Measurements from ENCODE around the gene MAPK13.

The MAPK13 gene

DNA sequence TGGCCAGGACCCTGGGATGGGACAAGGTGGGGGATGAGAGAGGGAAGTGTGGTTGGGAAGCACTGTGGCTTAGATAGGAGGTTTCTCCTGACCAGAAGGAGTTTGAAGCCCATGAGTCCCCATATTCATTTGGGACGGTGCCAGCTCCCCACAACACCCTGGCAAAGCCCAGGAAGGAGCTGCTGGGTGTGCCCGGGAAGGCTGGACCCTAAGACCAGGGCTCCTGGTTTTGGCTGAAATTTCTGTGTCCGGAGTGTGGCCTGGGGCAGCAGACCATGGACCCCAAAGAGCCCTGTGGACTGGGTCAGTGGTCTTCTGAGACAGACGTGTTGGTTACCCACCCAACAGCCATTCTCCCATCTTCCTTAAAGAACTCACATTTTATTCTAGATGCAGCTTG is 15.2 kb downstream of the MAPK13 start:
- H3K4me1 Mint-ChIP-seq: peaks cover 21% of the 10 kb centered on the region
- no peak overlapping the region for H3K27ac Mint-ChIP-seq
- peaks cover 4% of the 10 kb centered on the region for H3K9me3 Mint-ChIP-seq
- H3K4me3 Mint-ChIP-seq: no peak overlapping the region
- no peaks in the 10 kb centered on the region for H3K27me3 Mint-ChIP-seq
- H3K36me3 Mint-ChIP-seq: peaks cover 3% of the 10 kb centered on the region

DNA sequence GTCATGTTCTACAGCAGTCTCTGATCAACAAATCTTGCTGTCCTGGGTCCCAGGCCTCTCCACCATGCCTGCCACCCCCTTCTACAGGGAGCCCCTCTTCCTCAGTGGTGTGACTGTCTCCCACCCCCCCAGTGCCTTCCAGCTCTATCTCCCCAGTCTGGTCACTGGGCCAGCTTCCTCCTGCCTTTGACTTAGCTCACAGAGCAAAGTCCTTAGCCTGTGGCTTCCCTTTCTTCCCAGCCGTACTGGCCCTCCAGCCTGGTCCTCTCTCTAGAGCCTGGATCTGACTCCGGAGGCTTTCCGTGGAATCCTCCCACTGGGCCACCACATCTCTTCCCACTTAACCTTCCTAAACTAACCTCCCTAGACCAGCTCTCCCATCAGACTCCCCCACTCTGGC is 17.0 kb downstream of the MAPK13 start:
- Mint-ChIP-seq H3K4me3 (no peak overlapping the region), H3K27ac (no peak overlapping the region), H3K4me1 (peaks cover 14% of the 10 kb centered on the region), H3K27me3 (no peaks in the 10 kb centered on the region), H3K36me3 (peaks cover 3% of the 10 kb centered on the region), H3K9me3 (peaks cover 4% of the 10 kb centered on the region)

DNA sequence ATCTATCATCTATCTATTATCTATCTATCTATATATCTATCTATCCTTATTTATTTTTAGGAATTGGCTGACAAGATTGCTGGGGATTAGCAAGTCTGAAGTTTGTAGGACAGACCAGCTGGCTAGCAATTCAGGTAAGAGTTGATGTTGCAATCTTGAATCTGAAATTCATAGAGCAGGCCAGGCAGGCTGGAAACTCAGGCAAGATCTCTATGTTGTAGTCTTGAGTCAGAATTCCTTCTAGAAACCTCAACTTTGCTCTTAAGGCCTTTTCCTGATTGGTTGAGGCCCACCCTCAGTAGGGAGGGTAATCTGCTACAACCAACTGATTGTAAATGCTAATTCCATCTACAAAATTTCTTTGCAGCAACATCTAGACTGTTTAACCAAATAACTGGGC is 19.2 kb downstream of the MAPK13 start:
- peaks cover 9% of the 10 kb centered on the region for H3K36me3 Mint-ChIP-seq
- H3K9me3 Mint-ChIP-seq: peaks cover 4% of the 10 kb centered on the region
- peaks cover 14% of the 10 kb centered on the region for H3K4me1 Mint-ChIP-seq
- H3K27me3 Mint-ChIP-seq: no peaks in the 10 kb centered on the region
- H3K27ac Mint-ChIP-seq: no peak overlapping the region
- no peak overlapping the region for H3K4me3 Mint-ChIP-seq

DNA sequence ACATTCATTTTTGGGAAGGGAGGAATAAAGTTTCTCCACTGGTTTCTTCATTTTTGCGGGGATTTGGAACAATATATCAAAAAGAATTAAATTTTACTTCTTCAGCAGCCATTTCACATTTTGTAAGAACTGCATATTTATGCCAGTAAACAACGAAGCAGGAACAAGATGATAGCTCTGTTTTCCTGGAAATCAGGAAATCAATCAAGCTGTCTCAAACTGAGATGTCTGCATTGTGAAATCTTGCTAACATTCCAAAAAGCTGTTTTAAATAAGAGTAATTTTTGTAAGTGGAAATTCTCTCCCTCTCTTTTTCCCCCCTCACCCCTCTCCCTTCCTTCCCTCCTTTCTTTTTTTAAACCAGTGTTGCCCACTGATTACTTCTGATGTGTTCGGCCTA is 20.0 kb downstream of the MAPK13 start:
- H3K27me3 Mint-ChIP-seq: no peaks in the 10 kb centered on the region
- H3K4me3 Mint-ChIP-seq: no peak overlapping the region
- H3K9me3 Mint-ChIP-seq: peaks cover 4% of the 10 kb centered on the region
- peaks cover 14% of the 10 kb centered on the region for H3K4me1 Mint-ChIP-seq
- no peak overlapping the region for H3K27ac Mint-ChIP-seq
- peaks cover 9% of the 10 kb centered on the region for H3K36me3 Mint-ChIP-seq

DNA sequence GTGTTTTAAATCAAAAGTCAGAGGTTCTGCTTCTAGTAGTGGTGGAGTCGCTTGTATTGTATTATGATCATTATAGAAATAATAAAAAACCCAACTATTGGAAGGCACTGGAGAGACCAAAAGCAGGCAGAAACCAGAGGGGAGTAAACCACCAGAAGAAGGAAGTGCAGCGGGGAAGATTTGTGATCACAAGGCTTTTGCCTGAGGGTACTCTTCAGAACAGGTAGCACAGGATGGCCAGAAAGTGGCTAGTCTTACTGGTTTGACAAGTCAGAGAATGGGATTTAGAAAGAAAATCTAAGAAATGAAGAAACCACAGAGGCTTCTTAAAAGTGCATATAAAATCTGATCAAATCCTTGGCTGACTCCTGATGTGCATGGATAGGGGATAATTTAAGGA is 24.0 kb downstream of the MAPK13 start:
- no peaks in the 10 kb centered on the region for H3K4me1 Mint-ChIP-seq
- no peak overlapping the region for H3K27ac Mint-ChIP-seq
- H3K9me3 Mint-ChIP-seq: no peaks in the 10 kb centered on the region
- H3K36me3 Mint-ChIP-seq: peaks cover 12% of the 10 kb centered on the region
- H3K4me3 Mint-ChIP-seq: no peak overlapping the region
- no peaks in the 10 kb centered on the region for H3K27me3 Mint-ChIP-seq

DNA sequence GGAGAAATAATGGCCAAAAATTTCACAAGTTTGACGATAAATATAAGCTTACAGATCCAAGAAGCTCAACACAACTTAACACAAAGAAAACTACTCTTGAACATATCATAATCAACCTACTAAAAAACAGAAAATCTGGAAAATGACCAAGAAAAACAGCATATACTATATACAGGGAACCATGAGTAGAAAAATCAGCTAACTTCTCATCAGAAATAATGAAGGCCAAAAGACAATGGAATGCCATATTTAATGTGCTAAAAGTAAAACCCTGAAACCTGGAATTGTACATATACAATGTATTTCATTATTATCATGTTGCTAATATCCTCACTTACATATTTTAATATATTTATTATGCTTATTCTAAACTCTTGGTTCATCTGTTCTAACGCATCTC is 25.3 kb downstream of the MAPK13 start:
- H3K4me1 Mint-ChIP-seq: no peaks in the 10 kb centered on the region

DNA sequence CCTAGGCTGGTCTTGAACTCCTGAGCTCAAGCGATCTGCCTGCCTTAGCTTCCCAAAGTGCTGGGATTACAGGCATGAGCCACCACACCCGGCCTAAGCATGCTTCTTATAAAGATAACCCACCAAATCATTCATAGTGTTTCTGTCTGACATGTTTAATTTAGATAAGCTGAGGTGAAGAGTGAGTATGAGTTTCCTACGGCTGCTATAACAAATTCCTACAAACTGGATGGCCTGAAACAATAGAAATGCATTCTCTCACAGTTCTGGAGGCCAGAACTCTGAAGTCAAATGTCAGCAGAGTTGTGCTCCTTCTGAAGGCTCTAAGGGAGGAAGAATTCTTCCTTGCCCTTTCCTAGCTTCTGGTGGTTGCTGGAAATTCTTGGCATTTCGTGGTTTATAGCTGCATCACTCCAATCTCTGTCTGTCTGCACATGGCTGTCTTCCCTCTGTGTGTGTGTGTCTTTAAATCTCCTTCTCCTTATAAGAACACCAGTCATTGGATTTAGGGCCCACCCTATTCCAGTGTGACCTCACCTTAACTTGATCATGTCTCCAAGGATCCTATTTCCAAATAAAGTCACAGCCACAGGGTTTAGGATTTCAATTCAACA is 29.9 kb downstream of the MAPK13 start:
- Mint-ChIP-seq H3K27me3 (no peaks in the 10 kb centered on the region), H3K4me1 (no peaks in the 10 kb centered on the region), H3K9me3 (peaks cover 7% of the 10 kb centered on the region), H3K4me3 (no peak overlapping the region), H3K27ac (no peak overlapping the region), H3K36me3 (peaks cover 12% of the 10 kb centered on the region)

More for the DNA sequence above, 25.3 kb downstream of the MAPK13 start:
- Mint-ChIP-seq H3K27ac (no peak overlapping the region), H3K9me3 (peaks cover 7% of the 10 kb centered on the region), H3K4me3 (no peak overlapping the region), H3K27me3 (no peaks in the 10 kb centered on the region), H3K36me3 (peaks cover 18% of the 10 kb centered on the region)

DNA sequence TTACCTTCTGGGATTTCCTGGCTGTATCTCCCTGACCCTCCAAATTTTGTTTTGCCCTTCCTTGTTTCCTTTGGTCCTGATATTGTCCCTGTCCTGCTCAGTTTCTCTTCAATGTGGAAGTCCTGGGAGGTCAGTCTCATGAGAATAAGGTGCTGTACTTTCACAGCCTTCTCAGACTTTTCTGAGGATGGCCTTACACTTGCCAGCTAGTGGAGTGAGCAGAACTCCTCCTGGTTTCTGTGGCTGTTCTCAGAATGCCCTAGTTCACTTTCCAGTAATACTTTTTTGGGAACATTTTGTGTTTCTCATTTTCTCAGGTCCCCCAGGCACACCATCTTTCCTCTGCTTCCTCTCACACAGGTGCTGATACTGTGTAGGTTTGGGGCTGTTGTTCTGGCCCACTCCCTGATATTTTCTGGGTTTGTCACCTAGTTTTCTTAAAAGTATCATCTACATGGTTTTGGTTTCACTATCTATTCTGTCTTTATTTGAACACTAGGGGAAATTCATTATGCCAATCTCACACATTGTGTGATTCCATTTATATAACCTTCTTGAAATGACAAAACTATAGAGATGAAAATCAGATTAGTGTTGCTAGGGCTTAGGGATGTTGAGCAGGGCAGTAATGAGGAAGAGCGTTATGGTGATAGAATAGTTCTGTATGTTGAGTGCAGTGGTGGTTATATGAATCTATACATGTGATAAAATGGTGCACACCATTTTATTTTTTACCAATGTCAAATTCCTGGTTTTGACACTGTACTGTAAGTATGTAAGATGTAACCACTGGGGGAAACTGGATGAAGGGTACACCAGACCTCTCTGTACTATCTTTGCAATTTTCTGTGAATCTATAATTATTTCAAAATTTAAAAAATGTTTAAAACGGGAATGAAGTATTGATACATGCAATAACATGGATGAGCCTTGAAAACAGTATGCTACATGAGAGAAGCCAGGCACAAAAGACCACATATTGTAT is 39.0 kb downstream of the MAPK13 start:
- H3K4me3 Mint-ChIP-seq: no peak overlapping the region
- peak overlapping the region; percentile 79 for H3K27ac Mint-ChIP-seq

DNA sequence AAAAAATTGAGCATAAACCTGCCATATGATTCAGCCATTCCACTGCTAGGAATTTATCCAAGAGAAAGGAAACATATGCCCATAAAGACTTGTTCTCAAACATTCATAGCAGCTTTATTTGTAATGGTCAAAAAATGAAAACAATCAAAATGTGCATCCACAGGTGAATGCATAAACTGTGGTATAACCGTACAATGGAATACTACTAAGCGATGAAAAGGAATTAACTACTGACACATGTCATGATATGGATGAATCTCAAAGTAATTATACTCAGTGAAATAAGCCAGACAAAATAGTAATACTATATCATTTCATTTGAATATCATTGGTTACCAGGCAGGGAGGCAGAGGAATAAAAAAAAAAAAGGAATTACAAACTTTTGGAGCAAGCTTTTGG is 40.4 kb downstream of the MAPK13 start:
- Mint-ChIP-seq H3K9me3 (no peaks in the 10 kb centered on the region), H3K27ac (no peak overlapping the region), H3K27me3 (no peaks in the 10 kb centered on the region), H3K4me1 (peaks cover 19% of the 10 kb centered on the region), H3K36me3 (peaks cover 11% of the 10 kb centered on the region), H3K4me3 (no peak overlapping the region)

More for the DNA sequence above, 39.0 kb downstream of the MAPK13 start:
- H3K9me3 Mint-ChIP-seq: no peaks in the 10 kb centered on the region
- no peaks in the 10 kb centered on the region for H3K27me3 Mint-ChIP-seq
- peaks cover 19% of the 10 kb centered on the region for H3K4me1 Mint-ChIP-seq
- peaks cover 10% of the 10 kb centered on the region for H3K36me3 Mint-ChIP-seq

DNA sequence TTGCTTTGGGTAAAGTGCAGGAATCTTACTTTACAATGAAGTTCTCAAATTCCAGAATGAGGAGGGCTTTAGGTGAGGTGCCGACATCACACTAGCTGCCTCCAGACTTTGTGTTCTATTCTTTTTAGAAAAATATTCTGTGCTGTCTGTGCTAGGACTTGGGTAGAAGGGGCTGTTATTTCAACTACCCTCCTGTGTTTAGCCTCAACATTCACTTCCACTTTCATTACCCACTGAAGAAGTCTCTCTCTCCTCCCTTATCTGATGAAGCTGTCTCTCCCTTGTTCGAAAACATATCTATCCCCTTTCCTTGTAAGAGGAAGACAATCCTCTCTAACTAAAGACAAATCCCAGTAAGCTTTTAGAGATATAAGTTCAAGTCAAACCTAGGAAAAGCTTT is 41.3 kb downstream of the MAPK13 start:
- H3K4me1 Mint-ChIP-seq: peaks cover 19% of the 10 kb centered on the region
- peaks cover 9% of the 10 kb centered on the region for H3K36me3 Mint-ChIP-seq
- no peak overlapping the region for H3K27ac Mint-ChIP-seq
- H3K27me3 Mint-ChIP-seq: no peaks in the 10 kb centered on the region
- H3K4me3 Mint-ChIP-seq: no peak overlapping the region
- H3K9me3 Mint-ChIP-seq: no peaks in the 10 kb centered on the region

DNA sequence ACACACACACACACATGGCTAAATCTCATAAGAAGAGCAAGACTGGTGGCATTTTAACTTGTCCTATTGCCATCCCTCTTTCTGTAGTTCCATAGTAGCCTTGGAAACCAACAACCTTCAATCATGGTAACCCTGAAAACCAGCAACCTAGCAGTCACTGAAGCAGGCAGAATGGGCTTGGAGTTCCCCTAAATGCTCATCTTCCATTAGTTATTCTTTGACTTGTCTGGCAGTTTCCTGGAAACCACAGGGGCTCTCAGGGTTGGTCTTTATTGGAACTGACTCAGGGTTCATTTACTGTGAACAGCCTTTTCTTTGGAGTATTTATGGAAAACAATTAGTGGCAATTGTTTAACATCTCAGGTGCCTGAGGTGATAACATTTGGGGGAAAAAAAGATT is 46.9 kb downstream of the MAPK13 start:
- no peaks in the 10 kb centered on the region for H3K27me3 Mint-ChIP-seq
- H3K27ac Mint-ChIP-seq: no peak overlapping the region
- H3K4me1 Mint-ChIP-seq: no peaks in the 10 kb centered on the region
- no peak overlapping the region for H3K4me3 Mint-ChIP-seq
- H3K36me3 Mint-ChIP-seq: peaks cover 29% of the 10 kb centered on the region
- H3K9me3 Mint-ChIP-seq: peaks cover 10% of the 10 kb centered on the region

DNA sequence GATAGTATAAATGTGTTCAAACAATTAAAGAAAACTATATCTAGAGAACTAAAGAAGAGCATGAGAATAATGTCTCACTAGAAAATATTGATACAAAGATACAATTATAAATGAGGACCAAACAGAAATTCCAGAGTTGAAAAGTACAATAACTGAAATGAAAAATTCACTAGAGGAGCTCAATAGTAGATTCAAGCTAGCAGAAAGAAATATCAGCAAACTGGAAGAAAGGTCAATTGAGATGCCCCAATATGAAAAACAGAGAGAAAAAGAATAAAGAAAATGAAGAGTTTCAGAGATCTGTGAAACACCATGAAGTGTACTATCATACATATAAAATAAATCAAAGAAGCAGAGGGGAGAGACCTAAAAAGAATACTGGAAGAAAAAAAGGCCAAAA is 48.2 kb downstream of the MAPK13 start:
- no peak overlapping the region for H3K27ac Mint-ChIP-seq
- peaks cover 10% of the 10 kb centered on the region for H3K9me3 Mint-ChIP-seq
- no peaks in the 10 kb centered on the region for H3K4me1 Mint-ChIP-seq
- peaks cover 32% of the 10 kb centered on the region for H3K36me3 Mint-ChIP-seq
- H3K27me3 Mint-ChIP-seq: no peaks in the 10 kb centered on the region
- no peak overlapping the region for H3K4me3 Mint-ChIP-seq

DNA sequence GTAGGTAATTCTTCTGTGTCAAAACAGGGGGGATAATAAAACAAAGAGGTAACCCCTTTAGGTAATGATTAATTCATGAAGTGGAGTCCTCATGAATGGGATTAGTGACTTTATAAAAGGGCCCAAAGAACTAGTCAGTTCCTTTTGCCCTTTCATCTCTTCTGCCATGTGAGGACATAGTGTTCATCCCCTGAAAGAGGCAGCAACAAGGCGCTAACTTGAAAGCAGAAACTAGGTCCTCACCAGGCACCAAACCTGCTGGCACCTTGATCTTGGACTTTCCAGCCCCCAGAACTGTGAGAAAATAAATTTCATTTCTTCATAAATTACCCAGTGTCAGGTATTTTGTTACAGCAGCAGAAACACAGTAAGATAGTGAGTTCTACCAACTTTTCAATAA is 49.8 kb downstream of the MAPK13 start:
- H3K36me3 Mint-ChIP-seq: peaks cover 32% of the 10 kb centered on the region
- peaks cover 10% of the 10 kb centered on the region for H3K9me3 Mint-ChIP-seq
- no peak overlapping the region for H3K4me3 Mint-ChIP-seq
- H3K27ac Mint-ChIP-seq: no peak overlapping the region
- no peaks in the 10 kb centered on the region for H3K4me1 Mint-ChIP-seq
- no peaks in the 10 kb centered on the region for H3K27me3 Mint-ChIP-seq

DNA sequence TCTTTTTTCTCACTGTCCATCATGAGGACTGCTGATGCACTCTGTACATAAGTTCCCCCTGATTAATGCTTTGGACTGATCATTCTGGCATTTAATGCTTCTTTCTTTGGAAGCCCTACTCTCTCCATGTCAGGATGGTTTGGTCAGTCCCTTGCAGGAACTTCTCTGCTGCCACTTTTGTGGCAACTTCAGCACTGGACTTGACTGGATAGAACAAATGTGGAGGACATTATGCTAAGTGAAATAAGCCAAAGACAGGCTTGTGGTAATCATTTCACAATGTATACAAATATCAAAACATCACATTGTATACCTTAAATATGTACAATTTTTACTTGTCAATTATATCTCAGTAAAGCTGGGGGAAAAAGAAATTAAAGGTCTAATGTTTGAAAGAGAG is 54.0 kb downstream of the MAPK13 start:
- H3K36me3 Mint-ChIP-seq: peaks cover 10% of the 10 kb centered on the region

DNA sequence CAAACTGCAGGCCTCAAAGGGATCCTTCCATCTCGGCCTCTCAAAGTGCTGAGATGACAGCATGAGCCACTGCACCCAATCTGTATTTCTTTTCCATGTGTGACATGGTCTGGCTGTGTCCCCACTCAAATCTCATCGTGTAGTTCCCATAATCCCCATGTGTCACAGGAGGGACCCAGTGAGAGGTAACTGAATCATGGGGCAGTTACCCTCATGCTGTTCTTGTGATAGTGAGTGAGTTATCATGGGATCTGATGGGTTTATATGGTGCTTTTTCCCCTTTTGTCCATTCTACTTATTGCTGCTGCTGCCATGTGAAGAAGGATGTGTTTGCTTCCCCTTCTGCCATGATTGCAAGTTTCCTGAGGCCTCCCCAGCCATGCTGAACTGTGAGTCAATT is 55.9 kb downstream of the MAPK13 start:
- peaks cover 4% of the 10 kb centered on the region for H3K36me3 Mint-ChIP-seq
- no peak overlapping the region for H3K4me3 Mint-ChIP-seq
- H3K27me3 Mint-ChIP-seq: no peaks in the 10 kb centered on the region
- no peak overlapping the region for H3K27ac Mint-ChIP-seq
- no peaks in the 10 kb centered on the region for H3K4me1 Mint-ChIP-seq
- H3K9me3 Mint-ChIP-seq: no peaks in the 10 kb centered on the region

More for the DNA sequence above, 54.0 kb downstream of the MAPK13 start:
- Mint-ChIP-seq H3K9me3 (no peaks in the 10 kb centered on the region), H3K4me1 (no peaks in the 10 kb centered on the region), H3K4me3 (no peak overlapping the region), H3K27ac (no peak overlapping the region), H3K27me3 (no peaks in the 10 kb centered on the region)

DNA sequence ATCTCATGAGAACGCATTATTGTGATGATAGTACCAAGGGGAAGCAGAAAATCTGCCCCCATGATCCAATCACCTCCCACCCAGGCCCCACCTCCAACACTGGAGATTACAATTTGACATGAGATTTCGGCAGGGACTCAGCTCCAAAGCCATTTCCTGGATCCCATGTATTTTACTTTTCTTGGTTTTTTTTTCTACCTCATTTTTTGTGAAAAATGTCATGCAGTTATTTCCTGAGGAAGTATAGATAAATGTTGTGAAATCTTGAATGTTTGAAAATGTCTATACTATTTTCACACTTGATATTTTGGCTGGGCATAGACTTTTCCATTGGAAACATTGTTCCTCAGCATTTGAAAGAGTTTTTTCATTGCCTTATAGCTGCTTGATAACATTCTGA is 57.1 kb downstream of the MAPK13 start:
- Mint-ChIP-seq H3K36me3 (peaks cover 4% of the 10 kb centered on the region), H3K27ac (no peak overlapping the region), H3K9me3 (no peaks in the 10 kb centered on the region), H3K4me3 (no peak overlapping the region), H3K4me1 (no peaks in the 10 kb centered on the region), H3K27me3 (no peaks in the 10 kb centered on the region)

Data from activated naive CD4-positive, alpha-beta T cell treated with anti-CD3 and anti-CD28 coated beads, Interleukin-2, amount 50 U/mL, for 24 hours (primary cell).